HK-2 (cell line): Measurements from ENCODE around the gene TCIRG1.
"Not testable (repeated sequence)": the region's sequence is repeated elsewhere in the genome, so short reads cannot be mapped to it uniquely, and the experiment has no call there.

Source experiments
- DNase-seq: peaks from one replicate; pipeline ENCODE4 v3.0.0-alpha.2; 2018; ENCODE audit not compliant: unreplicated experiment

Gene TCIRG1, protein sequence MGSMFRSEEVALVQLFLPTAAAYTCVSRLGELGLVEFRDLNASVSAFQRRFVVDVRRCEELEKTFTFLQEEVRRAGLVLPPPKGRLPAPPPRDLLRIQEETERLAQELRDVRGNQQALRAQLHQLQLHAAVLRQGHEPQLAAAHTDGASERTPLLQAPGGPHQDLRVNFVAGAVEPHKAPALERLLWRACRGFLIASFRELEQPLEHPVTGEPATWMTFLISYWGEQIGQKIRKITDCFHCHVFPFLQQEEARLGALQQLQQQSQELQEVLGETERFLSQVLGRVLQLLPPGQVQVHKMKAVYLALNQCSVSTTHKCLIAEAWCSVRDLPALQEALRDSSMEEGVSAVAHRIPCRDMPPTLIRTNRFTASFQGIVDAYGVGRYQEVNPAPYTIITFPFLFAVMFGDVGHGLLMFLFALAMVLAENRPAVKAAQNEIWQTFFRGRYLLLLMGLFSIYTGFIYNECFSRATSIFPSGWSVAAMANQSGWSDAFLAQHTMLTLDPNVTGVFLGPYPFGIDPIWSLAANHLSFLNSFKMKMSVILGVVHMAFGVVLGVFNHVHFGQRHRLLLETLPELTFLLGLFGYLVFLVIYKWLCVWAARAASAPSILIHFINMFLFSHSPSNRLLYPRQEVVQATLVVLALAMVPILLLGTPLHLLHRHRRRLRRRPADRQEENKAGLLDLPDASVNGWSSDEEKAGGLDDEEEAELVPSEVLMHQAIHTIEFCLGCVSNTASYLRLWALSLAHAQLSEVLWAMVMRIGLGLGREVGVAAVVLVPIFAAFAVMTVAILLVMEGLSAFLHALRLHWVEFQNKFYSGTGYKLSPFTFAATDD

DNA sequence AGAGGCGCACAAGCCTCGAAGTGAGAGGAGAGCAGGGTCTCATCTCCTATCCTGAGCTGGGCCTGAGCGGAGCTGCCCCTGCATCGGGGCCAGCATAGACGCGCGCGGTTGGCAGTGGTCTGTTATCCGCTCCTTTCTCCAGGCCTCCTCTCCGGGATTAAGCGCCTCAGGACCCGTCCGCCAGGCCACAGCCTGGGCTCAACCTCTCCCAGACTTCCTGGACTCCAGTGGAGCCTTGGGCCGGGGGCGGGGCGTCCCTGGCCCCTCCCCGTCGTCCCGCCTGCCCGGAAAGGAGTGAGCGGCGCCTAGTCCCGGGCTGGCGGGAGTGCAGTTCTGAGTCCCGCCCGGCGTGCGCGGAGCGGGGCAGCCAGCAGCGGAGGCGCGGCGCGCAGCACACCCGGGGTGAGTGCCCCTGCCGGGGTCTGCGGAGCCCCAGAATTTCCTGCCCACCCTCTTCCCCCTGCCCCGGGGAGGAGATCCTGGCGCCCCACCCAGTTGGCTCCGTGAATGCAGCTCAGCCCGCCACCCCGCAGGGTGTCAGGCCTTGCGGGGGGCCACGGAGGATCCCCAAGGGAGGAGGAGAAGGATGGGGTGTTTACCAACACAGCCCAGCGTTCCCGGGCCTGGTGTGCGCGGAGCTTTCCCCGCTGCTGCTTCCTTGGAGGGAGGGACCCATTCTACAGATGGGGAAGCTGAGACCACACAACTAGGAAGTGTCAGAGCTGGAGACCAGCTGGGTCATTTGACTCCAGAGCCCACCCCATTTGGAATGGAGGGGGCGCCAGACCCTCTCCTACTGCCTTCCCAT, at the start of gene TCIRG1:
Gene TCIRG1, plus strand, starts transcription at position 308 of the 808 bp plus-strand sequence. CDS start 2,247 bp downstream, outside the sequence.
- DNase-seq, result peak; percentile 79

- not testable (repeated sequence) for DNase-seq
Measured at GRCh38 chr11:67990546-67991346, 48.1 kb upstream of the TCIRG1 start.

- DNase-seq, result not testable (repeated sequence)
Measured at GRCh38 chr11:67991347-67992121, 47.3 kb upstream of the TCIRG1 start.

DNA sequence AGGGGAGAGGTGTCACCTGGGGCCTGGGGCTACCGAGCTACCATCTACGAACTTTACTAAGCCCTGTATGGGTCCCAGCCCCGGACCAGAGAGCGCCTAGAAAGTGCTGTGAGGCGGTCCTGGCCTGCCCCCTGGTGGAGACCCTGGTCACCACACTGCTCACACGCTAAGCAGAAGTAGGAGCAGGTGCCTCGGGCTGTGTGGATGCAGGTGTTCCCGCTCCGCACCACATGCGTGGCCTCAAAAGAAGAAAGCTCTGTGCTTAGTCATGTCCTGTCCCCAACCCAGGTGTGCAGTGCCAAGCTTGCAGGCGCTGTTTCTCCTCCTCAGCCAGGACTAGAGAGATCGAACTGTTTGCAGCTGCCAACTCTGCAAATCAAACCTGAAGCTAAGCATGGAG, 45.0 kb upstream of the TCIRG1 start:
- not testable (repeated sequence) for DNase-seq

DNA sequence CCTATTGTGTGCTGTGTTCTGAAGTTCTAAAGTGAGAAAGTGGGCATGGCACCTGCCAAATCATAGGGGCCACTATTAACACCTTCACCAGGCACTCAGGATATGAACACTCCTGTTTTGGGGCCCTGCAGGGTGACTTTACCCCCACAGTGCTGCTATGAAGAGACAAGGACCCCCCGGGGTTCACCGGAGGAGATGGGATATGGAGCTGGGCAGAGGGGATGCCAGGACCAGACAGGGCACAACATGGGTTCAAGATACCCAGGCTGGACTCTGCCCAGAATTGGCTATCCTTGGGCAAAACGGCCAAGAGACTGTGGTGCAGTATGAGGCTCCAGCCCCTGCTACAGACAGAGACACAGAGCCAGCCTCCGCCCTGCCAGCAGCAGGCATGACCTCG, 44.4 kb upstream of the TCIRG1 start:
- DNase-seq, result not testable (repeated sequence)

DNA sequence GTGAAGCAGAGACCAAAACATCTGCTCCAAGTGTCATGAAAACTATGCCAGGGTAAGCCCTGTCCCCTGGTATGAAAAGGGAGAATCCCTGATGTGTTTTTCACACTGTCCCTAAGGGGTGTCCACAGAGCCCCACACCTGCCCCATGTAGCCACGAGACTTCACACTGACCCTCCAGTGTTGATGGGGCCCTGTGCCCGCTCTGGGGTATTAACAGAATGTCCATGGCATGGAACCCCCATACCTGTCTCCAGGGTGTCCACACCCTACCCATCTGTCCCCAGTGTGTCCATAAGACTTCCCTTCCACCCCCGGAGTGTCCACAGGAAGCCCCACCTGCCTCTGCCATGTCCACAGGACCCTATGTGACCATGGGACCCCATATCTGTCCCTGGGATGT, 43.7 kb upstream of the TCIRG1 start:
- not testable (repeated sequence) for DNase-seq

DNA sequence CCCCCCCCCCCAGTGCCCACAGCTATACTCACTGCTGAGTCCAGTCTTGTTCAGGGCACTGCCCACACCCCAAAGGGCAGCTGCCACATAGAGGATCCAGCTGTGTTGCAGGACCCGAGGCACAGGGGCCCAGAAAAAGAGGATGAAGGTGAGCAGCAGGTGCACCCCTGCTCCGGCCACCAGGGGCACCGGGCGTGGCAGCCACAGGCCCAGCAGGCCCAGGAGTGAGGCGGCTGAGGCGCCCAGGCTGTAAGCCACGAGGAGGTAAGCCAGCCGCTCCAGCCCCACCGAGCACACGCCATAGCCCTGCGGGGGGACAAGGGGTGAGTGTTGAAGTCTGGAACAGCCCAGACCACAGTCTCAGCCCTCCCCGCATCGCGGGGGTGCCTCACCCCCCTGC, 43.2 kb upstream of the TCIRG1 start:
- DNase-seq, result not testable (repeated sequence)

DNA sequence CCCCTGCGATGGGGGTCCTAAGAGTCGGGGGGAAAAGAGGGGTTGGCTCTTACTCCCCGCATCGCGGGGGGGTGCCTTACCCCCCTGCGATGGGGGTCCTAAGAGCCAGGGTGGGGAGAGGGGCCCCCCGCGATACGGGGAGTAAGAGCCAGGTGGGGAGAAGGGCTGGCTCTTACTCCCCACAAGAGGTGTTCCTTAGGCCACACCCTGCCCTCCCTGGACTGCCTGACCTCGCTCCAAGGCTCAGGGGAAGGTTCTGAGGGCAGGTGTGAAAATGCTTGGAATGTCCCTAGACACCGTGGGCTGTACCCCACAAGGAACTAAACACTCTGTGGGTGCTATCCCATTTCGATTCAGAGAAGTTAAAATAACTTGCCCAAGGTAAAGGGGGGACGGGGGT, 42.8 kb upstream of the TCIRG1 start:
- DNase-seq, result no peak

DNA sequence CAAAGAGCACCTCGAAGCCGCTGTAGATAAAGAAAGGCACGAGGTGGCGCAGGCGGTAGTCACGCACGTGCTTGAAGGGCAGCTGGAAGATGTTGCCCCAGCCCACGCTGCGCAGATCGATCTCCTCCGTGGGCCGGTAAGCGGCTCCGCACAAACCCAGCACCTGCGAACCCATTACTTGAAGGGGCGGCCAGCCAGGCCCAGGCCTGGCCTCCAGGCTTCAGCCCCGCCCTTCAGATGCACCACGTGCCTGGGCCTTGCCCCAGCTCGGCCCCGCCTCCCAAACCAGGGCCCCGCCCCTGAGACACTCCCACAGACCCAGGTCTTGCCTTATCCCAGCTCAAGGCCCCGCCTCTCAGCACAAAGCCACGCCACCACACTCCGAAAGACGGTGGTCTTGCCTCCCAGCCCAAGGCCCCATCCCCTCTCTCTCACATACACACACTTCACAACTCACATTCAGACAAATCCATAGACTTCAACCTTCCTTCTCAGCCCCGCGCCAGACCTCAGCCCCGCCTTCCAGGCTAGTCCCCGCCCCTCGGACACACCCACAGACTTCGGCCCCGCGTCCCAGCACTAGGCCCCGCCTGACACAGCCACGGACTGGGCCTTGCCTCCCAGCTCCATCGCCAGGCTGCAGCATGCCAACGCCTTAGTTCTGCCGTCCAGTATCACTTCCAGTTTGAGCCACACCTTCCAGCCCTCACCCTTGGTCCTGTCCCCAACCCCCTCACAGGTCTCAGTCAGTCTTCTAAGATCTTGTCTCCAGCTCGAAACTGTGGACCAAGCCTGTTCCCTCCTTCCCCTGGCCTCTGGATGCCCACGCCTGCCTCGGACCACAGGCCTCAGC, 42.0 kb upstream of the TCIRG1 start:
- no peak for DNase-seq

DNA sequence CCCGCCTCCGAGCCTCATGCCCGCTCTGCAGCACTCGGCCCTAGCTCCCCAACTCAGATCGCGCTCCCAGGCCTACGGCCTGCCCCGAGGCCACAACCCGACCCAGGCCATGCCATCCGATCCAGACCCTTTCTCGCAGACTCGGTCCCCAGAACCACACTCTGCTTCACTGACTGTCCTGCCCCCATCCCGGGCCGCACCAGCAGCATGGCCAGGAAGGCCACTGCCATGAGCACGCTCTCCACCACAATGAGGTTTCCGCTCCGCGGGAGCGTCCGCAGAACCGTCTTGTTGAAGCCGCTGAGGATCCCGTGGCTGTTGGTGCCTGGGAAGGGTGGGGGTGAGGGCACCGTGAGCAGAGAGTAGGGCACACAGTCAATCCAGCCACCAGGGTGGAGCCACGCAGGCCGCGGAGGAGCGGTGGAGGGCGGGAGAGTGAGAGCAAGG, 41.3 kb upstream of the TCIRG1 start:
- DNase-seq, result no peak

GRCh38 chr11:67998150-67999045, 40.4 kb upstream of the TCIRG1 start:
- DNase-seq, result no peak

GRCh38 chr11:67999201-67999629, 39.6 kb upstream of the TCIRG1 start:
- DNase-seq, result no peak

- no peak for DNase-seq
Measured at GRCh38 chr11:67999704-68000103, 39.1 kb upstream of the TCIRG1 start.

DNA sequence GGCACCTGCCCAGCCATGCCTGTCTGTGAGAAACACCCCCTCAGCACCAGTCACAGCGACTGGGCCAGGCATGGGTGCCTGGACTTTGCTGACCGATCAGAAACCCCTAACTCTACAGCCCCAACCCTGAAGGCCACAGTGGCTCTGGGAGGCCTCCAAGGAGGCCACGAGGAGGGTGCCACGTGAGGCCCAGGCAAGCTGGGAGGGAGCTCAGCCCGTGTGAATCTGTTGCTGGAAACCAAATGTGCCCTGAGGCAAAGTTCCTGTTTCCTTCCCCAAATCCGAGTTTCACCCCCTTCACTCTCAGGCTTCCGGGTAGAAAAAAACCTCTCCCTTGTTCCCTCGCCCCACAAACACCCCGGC, 36.3 kb upstream of the TCIRG1 start:
- no peak for DNase-seq

GRCh38 chr11:68002938-68003845, 35.6 kb upstream of the TCIRG1 start:
- DNase-seq, result no peak

DNA sequence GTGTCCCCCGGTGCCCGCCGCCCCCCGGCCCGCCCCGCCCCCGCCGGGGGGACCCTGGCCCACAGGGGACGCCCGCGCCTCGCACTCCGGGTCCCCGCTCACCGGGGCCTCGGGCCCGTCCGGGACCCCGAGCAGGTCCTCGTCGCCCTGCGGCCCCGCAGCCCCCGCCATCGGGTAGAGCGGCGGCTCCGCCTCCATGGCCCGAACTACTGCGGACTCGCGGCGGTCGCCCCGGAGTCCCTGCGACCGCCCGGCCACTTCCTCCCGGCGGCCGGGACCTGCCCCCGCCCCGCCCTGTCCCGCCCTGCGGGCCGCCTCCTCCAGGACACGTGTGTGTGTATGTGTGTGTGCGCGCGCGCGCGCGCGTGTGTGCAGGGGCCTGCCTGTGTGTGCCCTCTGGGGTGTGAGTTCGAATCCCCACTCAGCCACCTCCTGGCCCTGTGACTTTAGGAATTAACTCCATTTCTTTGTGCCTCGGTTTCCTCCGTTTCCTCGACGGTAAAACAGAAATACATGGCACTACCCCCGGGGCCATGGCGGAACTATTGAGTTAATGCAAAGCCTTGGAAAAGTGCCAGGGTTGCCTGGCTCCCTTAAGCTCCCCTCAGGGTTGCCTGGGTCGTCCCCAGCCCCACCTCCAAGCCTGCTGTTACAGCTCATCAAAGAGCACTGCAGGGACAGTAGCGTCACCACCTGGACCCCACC, 34.8 kb upstream of the TCIRG1 start, which contains the start of gene UNC93B1:
Gene UNC93B1, minus strand, starts transcription at position 252 of the 705 bp plus-strand sequence. Its CDS starts 54 bp downstream, at position 198.
- peak; percentile 83 for DNase-seq
